Head of caudate nucleus (tissue), 42 donors: ENCODE results near the gene ZNF143.
"Not testable (repeated sequence)": the region's sequence is repeated elsewhere in the genome, so short reads cannot be mapped to it uniquely, and the experiment has no call there.

ENCODE experiments used
- DNase-seq, 42 donors: peaks; one replicate each; pipeline versions ENCODE4 v3.0.0 to v3.0.0-alpha.2; 2020 to 2021; ENCODE audit warnings: mixed read lengths in 7 of 42
- intact Hi-C: fragments of 100-400 bp; cut with DNase I; formaldehyde crosslinking; loops from one replicate; pipeline ENCODE4 v1.15.0; 2022

Gene ZNF143

GRCh38 chr11:9533058-9533457, 72.2 kb downstream of the ZNF143 start:
- no peak for DNase-seq
- intact Hi-C loops: no loop called here

DNA sequence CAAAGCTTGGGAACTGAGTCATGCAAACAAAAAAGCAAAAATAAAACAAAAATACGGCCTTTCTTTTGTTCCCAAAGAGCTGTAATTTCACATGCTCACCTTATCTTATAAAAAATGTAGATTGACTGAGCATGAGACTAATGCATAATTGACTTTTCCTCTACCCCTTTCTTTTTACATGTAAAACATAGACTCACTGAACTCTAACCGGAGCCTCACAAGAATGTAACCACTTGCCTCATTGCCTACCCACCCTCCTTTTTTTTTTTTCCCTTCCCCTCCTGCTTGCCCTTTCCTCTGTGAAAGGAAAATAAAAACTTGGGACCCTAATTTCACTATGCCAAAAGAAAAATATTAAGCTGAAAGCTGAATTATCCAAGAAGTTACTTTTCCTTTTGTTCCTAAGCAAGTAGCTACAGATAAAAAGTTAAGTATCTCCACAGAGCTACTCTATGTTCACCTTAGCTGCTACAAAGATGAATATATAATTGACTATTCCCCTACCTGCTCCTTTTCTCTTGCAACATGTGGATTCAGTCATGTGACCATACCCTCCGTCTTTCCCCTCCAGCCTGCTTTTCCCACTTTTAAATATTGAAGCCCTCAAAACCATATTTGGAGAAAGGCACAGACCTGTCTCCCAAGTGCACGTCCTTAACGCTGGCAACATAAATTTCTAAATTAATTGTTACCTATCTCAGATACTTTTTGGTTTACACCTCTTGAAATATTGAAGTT, 73.1 kb downstream of the ZNF143 start:
- DNase-seq: no peak
- intact Hi-C loops: no loop called here

DNA sequence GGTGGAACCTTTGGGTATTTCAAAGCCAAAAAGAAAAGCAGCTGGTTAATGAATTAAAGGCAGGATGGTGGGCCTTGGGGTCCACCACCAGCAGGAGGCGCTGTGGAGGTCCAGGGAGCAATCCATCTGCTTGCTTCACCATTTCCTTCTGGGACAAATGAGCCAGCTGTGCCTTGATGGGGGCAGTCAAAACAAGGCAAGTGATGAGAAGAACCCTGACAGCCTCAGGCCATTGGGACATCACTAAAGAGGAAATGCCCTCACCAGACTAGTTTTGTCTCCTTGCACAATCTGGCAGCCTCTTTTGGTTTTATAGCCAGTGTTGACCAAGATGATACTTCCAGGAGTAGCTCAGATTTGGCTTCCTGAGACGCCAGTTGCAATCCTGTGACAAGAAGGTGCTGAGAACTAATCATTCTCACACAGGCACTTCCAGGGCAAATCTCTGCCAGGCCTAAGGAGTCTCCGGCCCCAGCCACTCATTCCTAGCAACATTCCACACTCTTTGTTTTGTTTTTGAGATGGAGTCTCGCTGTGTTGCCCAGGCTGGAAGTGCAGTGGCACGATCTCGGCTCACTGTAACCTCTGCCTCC, 74.5 kb downstream of the ZNF143 start:
- intact Hi-C loops: no loop called here
- peak in 41 of 42 donors; percentile 19 to 86 (median 60) for DNase-seq

- DNase-seq: no peak
- intact Hi-C loops: no loop called here
These were observed 77.7 kb downstream of the ZNF143 start for GRCh38 chr11:9538548-9538947.

GRCh38 chr11:9549216-9549615, 88.4 kb downstream of the ZNF143 start:
- intact Hi-C loops, DNase-seq: not testable (repeated sequence)

DNA sequence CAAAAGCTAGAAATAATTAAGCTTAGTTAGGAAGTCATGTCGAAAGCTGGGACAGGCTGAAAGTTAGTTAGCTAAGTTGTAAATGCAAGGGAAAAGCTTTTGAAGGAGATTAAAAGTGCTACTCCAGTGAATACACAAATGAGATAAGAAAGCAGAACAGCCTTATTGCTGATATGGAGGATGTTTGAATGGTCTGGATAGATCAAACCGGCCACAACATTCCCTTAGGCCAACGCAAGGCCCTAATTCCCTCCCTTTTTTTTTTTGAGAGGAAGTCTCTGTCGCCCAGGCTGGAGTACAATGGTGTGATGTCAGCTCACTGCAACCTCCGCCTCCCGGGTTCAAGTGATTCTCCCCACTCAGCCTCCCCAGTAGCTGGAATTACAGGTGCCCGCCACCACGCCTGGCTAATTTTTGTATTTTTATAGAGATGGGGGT, 89.4 kb downstream of the ZNF143 start:
- intact Hi-C loops: no loop called here
- no peak for DNase-seq

GRCh38 chr11:9561279-9561982, 100.6 kb downstream of the ZNF143 start:
- no peak for DNase-seq
- intact Hi-C loops: no loop called here

DNA sequence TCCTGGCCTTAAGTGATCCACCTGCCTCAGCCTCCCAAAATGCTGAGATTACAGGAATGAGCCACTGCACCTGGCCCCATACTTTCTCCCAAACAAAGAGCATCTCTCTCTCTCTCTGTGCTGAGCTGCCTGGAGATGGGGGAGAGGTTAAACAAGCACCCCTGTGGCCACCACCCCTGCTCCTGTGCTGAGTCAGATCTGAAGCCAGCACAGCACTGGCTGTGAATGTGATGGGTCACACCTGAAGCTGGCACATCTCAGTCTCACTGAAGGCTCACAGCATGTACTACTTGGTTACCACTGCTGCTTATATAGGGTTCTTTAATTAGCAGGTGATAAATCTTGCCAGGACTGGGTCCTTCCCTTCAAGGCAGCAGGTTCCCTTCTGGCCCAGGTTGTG, 101.9 kb downstream of the ZNF143 start:
- intact Hi-C loops: no loop called here
- no peak for DNase-seq

GRCh38 chr11:9563196-9563730, 102.5 kb downstream of the ZNF143 start:
- intact Hi-C loops: no loop called here
- DNase-seq: no peak

DNA sequence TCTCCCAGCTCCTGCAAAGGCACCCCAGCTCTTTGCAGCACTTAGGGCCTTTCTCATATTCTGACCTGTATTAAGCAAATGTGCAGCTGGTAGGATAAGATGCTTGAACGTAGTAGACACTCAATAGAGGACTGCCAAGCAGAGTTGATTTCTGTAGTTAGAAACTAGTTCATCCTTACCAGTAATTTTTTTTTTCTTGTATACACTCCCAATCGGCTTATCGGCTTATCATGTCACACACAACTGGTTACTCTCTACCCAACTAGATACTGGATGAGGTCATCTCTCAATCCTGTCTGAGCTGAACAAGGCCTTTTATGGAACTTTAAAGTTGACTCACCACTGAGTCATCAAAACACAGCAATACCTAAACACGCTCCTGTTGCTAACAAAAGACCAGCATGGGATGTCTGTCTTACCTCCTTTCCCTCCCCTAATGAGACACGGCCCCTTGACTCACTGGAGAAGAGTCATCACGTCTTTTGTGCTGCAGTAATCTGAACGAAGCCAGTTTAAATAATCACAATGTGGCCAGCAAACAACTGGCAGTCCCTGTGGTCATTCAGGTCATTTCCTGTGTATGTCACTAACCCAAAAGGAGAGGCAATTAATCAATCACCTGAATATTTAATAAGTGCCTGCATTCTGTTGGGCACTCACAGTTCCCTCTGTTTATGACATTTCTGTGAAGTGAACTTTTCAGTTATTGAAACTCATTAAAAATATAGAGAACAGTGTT, 105.2 kb downstream of the ZNF143 start:
- peak in 1 of 42 donors; percentile 35 for DNase-seq
- intact Hi-C loops: no loop called here

GRCh38 chr11:9566561-9567063, 105.8 kb downstream of the ZNF143 start:
- intact Hi-C loops: no loop called here
- no peak for DNase-seq

GRCh38 chr11:9567401-9567800, 106.6 kb downstream of the ZNF143 start:
- intact Hi-C loops: no loop called here
- peak in 1 of 42 donors; percentile 6 for DNase-seq

GRCh38 chr11:9568161-9568853, 107.5 kb downstream of the ZNF143 start:
- no peak for DNase-seq
- intact Hi-C loops: no loop called here

DNA sequence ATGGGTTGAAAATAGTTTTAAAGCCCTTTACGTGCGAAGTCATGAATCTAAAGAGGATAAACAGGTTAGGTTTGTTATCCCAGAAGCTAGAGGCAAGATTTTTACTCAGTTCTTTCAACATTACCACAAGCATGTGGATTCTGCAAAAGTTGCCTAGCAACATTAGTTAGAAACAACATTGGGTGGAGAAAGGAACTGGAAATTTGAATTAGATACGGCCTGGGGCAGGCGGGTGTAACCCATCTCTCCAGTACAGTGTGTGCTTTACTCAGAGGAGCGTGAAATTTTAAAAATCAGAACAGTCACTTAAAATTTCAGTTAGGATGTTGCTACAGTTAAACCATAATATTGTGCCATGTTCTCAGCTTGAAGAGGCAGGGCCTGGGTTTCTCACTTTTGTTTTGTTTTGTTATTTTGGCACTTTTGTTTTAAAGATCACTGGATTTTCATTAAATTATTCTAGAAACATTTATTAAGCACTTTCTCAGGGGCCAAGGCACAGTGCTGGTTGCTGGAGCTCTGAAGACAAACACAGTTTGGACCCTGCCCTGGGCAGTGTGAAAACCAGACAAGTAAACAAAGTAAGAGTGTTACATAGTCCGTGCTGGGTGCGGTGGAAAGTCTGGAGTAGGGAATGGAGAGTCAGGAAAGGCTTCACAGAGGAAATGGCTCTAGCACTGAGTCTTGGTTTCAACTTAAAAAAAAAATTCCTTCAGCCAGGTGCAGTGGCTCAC, 108.2 kb downstream of the ZNF143 start:
- peak in 4 of 42 donors; percentile 4 to 34 (median 13) for DNase-seq
- intact Hi-C loops: no loop called here

DNA sequence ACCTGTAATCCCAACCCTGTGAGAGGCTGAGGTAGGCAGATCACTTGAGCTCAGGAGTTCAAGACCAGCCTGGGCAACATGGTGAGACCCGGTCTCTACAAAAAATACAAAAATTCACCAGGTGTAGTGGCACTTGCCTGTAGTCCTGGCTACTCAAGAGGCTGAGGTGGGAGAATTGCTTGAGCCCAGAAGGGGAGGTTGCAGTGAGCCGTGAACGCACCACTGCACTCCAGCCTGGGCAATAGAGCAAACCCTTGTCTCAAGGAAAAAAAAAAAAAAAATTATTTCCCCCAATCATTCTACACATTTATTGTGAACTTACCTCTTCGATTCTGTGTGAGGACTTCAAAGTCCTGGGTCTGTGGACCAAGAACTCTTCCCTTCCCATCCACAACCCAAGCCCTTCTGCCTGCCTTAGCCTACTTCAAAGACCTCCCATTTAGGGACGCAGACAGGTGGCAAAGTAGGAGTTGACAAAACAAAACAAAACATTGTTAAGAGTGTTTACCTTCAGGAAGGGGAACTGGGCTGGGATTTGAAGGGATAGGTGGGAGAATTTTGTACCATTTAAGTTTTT, 108.9 kb downstream of the ZNF143 start:
- intact Hi-C loops: loop anchor here (5.0 kb wide), 1 partner anchor 43 kb away; no protein-coding TSS in a partner anchor
- DNase-seq: peak in 1 of 42 donors; percentile 21

GRCh38 chr11:9570313-9571025, 109.7 kb downstream of the ZNF143 start:
- intact Hi-C loops: loop anchor here (5.0 kb wide), 1 partner anchor 42 kb away; no protein-coding TSS in a partner anchor
- peak in 1 of 42 donors; percentile 6 for DNase-seq
